SK-N-MC (cell line): Measurements from ENCODE around the gene TMEM158.

Source experiments
- EZH2 ChIP-seq: fragments of 200-600 bp; sonication (generic); IDR thresholded peaks from one replicate; pipeline ENCODE4 v1.6.1; 2017; ENCODE audit warnings: antibody characterized with exemption
- FOXP2 ChIP-seq: optimal IDR thresholded peaks from 2 replicates; pipeline ENCODE3; 2011; ENCODE audit warnings: mild to moderate bottlenecking, moderate library complexity; ENCODE audit not compliant: insufficient read depth; ENCODE audit errors: extremely low read length, control extremely low read depth
- POLR2AphosphoS5 ChIP-seq: IDR thresholded peaks from 2 replicates; pipeline ENCODE4 v1.6.1; 2012; ENCODE audit warnings: mild to moderate bottlenecking, low read depth, low read length, borderline replicate concordance

DNA sequence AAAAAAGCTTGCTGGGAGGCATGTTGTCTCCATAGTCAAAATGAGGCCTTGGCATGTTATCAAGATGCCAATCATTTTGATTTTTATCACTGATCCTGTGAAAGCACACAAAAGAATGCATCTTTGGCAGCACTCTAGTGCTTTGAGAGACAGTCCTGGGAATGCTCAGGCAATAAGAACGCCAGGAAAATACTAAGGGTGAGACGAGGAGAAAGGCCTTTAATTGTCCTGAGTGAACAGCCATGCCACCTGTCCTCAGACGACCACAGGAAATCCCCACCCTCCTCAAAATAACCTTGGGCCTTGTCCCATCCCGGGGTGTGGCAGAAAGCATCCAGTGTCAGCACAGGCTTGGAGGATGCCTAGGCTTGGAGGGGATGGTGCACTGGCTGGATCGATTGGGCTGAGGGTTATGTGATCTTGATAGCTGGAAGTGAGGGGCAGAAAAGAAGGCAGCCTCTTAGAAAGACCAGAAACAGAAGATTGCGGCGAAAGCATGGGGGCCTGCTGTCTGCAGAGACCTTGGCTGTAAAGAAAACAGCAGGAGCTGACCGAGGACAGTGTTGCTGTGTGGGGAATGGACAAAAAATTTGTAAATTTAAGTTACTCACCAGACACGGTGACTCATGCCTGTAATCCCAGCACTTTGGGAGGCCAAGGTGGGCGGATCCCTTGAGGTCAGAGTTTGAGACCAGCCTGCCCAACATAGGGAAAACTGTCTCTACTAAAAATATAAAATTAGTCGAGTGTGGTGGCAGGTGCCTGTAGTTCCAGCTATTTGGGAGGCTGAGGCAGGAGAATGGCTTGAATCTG, 7.3 kb downstream of the TMEM158 start:
- TF ChIP-seq POLR2AphosphoS5 (no peak), EZH2 (no peak), FOXP2 (no peak)
